ENCODE data around the gene TNFRSF18.

Gene TNFRSF18

GRCh38 chr1:1167841-1168450 is 38.4 kb downstream of the TNFRSF18 start:
- Histone ChIP-seq H2AFZ (ENCODE audit: insufficient read depth, low read length, poor library complexity) (no peak overlapping the region), H3K9me3 (ENCODE audit: insufficient read depth, low read depth, low read length) (peaks cover 5% of the 10 kb centered on the region), H2AK5ac (ENCODE audit: low read length) (no peak overlapping the region), H3K27me3 (ENCODE audit: insufficient read depth, low read length) (no peaks in the 10 kb centered on the region), H3K27ac (ENCODE audit: low read depth, low read length) (no peak overlapping the region), H2BK5ac (ENCODE audit: low read depth, low read length, poor library complexity) (no peak overlapping the region), H3K36me3 (ENCODE audit: control insufficient read depth in 1 of 2, insufficient read depth in 2 of 2, low read length in 2 of 2) (no peaks in the 10 kb centered on the region), H4K12ac (ENCODE audit: low read depth, low read length) (no peak overlapping the region), H3K79me1 (ENCODE audit: low read length) (no peaks in the 10 kb centered on the region), H2BK12ac (ENCODE audit: low read length) (no peak overlapping the region), H3K18ac (ENCODE audit: low read length) (no peak overlapping the region), H3K4me1 (ENCODE audit: control insufficient read depth in 1 of 2, insufficient read depth in 2 of 2, low read length in 2 of 2) (no peaks in the 10 kb centered on the region), H3K79me2 (ENCODE audit: control insufficient read depth, insufficient read depth, low read length, poor library complexity) (no peaks in the 10 kb centered on the region), H3K9ac (ENCODE audit: low read length) (no peak overlapping the region), H4K8ac (ENCODE audit: low read depth, low read length) (no peak overlapping the region), H2BK120ac (ENCODE audit: insufficient read depth, low read length, poor library complexity) (no peak overlapping the region), H3K4me2 (ENCODE audit: low read length) (no peak overlapping the region), H3K4me3 (ENCODE audit: low read depth, low read length) (no peak overlapping the region), H3K14ac (ENCODE audit: low read length) (no peak overlapping the region), H3K23ac (ENCODE audit: low read length) (no peak overlapping the region), H3K4ac (ENCODE audit: low read depth, low read length) (no peak overlapping the region), H4K91ac (ENCODE audit: low read depth, low read length) (no peak overlapping the region)
- DNase-seq = no peak
- no CpG with 5 or more reads among the region's 36 CpGs for WGBS (ENCODE audit: extremely low coverage, insufficient coverage, insufficient read length)

GRCh38 chr1:1167398-1167821 is 39.0 kb downstream of the TNFRSF18 start:
- Histone ChIP-seq H3K4ac (ENCODE audit: low read depth, low read length) (no peak overlapping the region), H4K12ac (ENCODE audit: low read depth, low read length) (no peak overlapping the region), H3K36me3 (ENCODE audit: control insufficient read depth in 1 of 2, insufficient read depth in 2 of 2, low read length in 2 of 2) (no peaks in the 10 kb centered on the region), H3K4me3 (ENCODE audit: low read depth, low read length) (no peak overlapping the region), H3K79me2 (ENCODE audit: control insufficient read depth, insufficient read depth, low read length, poor library complexity) (no peaks in the 10 kb centered on the region), H3K14ac (ENCODE audit: low read length) (no peak overlapping the region), H2BK12ac (ENCODE audit: low read length) (no peak overlapping the region), H3K27me3 (ENCODE audit: insufficient read depth, low read length) (no peaks in the 10 kb centered on the region), H4K8ac (ENCODE audit: low read depth, low read length) (no peak overlapping the region), H4K91ac (ENCODE audit: low read depth, low read length) (no peak overlapping the region), H2BK120ac (ENCODE audit: insufficient read depth, low read length, poor library complexity) (no peak overlapping the region), H3K18ac (ENCODE audit: low read length) (no peak overlapping the region), H3K23ac (ENCODE audit: low read length) (no peak overlapping the region), H2AK5ac (ENCODE audit: low read length) (no peak overlapping the region), H3K9me3 (ENCODE audit: insufficient read depth, low read depth, low read length) (peaks cover 5% of the 10 kb centered on the region), H3K4me2 (ENCODE audit: low read length) (no peak overlapping the region), H3K9ac (ENCODE audit: low read length) (no peak overlapping the region), H3K27ac (ENCODE audit: low read depth, low read length) (no peak overlapping the region), H2BK5ac (ENCODE audit: low read depth, low read length, poor library complexity) (no peak overlapping the region), H3K4me1 (ENCODE audit: control insufficient read depth in 1 of 2, insufficient read depth in 2 of 2, low read length in 2 of 2) (no peaks in the 10 kb centered on the region), H2AFZ (ENCODE audit: insufficient read depth, low read length, poor library complexity) (no peak overlapping the region), H3K79me1 (ENCODE audit: low read length) (no peaks in the 10 kb centered on the region)
- no CpG with 5 or more reads among the region's 20 CpGs for WGBS (ENCODE audit: extremely low coverage, insufficient coverage, insufficient read length)
- no peak for DNase-seq

DNA sequence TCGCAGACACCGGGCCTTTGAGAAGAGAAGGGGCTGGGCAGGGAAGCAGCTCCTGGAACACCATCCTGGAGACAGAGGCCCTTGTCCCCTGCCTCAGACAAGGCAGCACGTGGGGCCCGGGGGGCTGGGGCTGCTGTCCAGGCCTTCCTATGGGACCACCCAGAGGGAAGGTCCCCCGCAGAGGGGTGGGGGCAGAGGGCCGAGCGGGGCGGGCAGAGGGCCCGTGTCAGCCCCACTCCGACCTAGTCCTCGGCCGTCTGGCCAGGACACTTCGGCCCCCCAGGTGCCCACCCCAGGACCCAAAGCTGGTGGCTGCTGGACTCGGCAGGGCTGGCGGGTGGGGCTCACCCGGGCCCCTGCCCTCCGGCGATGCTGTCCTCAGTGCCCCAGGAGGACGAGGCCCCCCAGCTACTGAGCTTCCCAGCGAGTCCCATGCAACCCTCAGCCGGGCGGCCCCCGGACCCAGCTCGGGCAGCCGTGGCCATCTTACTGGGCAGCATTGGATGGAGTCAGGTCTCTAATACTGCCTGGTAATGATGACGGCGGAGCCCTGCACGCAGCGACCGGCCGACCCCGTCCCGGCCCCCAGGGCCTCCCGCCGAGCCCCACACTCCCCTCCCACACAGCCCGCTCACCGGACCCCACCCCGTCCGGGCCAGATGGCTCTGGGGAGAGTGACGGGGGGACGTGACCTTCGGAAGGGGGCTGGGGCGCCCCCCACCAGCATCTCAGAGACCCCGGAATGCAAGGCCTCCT is 39.6 kb downstream of the TNFRSF18 start:
- H3K14ac ChIP-seq (ENCODE audit: low read length) = no peak overlapping the region
- H3K27ac ChIP-seq (ENCODE audit: low read depth, low read length) = no peak overlapping the region
- no peaks in the 10 kb centered on the region for H3K79me2 ChIP-seq (ENCODE audit: control insufficient read depth, insufficient read depth, low read length, poor library complexity)
- H4K91ac ChIP-seq (ENCODE audit: low read depth, low read length) = no peak overlapping the region
- no peak overlapping the region for H2BK5ac ChIP-seq (ENCODE audit: low read depth, low read length, poor library complexity)
- H3K4ac ChIP-seq (ENCODE audit: low read depth, low read length) = no peak overlapping the region
- H3K4me1 ChIP-seq (ENCODE audit: control insufficient read depth in 1 of 2, insufficient read depth in 2 of 2, low read length in 2 of 2) = no peaks in the 10 kb centered on the region
- H3K9ac ChIP-seq (ENCODE audit: low read length) = no peak overlapping the region
- H2AK5ac ChIP-seq (ENCODE audit: low read length) = no peak overlapping the region
- no peak for DNase-seq
- H3K9me3 ChIP-seq (ENCODE audit: insufficient read depth, low read depth, low read length) = peaks cover 5% of the 10 kb centered on the region
- no CpG with 5 or more reads among the region's 44 CpGs for WGBS (ENCODE audit: extremely low coverage, insufficient coverage, insufficient read length)
- no peak overlapping the region for H2BK120ac ChIP-seq (ENCODE audit: insufficient read depth, low read length, poor library complexity)
- no peak overlapping the region for H2BK12ac ChIP-seq (ENCODE audit: low read length)
- H3K4me3 ChIP-seq (ENCODE audit: low read depth, low read length) = no peak overlapping the region
- no peaks in the 10 kb centered on the region for H3K27me3 ChIP-seq (ENCODE audit: insufficient read depth, low read length)
- no peak overlapping the region for H3K23ac ChIP-seq (ENCODE audit: low read length)
- no peak overlapping the region for H4K12ac ChIP-seq (ENCODE audit: low read depth, low read length)
- H4K8ac ChIP-seq (ENCODE audit: low read depth, low read length) = no peak overlapping the region
- no peak overlapping the region for H3K18ac ChIP-seq (ENCODE audit: low read length)
- H3K4me2 ChIP-seq (ENCODE audit: low read length) = no peak overlapping the region
- H2AFZ ChIP-seq (ENCODE audit: insufficient read depth, low read length, poor library complexity) = no peak overlapping the region
- no peaks in the 10 kb centered on the region for H3K79me1 ChIP-seq (ENCODE audit: low read length)
- H3K36me3 ChIP-seq (ENCODE audit: control insufficient read depth in 1 of 2, insufficient read depth in 2 of 2, low read length in 2 of 2) = no peaks in the 10 kb centered on the region

- H3K4me1 ChIP-seq (ENCODE audit: control insufficient read depth in 1 of 2, insufficient read depth in 2 of 2, low read length in 2 of 2) = no peaks in the 10 kb centered on the region
- no peak overlapping the region for H4K12ac ChIP-seq (ENCODE audit: low read depth, low read length)
- H3K4me2 ChIP-seq (ENCODE audit: low read length) = no peak overlapping the region
- no peak overlapping the region for H3K23ac ChIP-seq (ENCODE audit: low read length)
- H3K79me2 ChIP-seq (ENCODE audit: control insufficient read depth, insufficient read depth, low read length, poor library complexity) = no peaks in the 10 kb centered on the region
- DNase-seq = no peak
- no CpG with 5 or more reads among the region's 23 CpGs for WGBS (ENCODE audit: extremely low coverage, insufficient coverage, insufficient read length)
- H4K91ac ChIP-seq (ENCODE audit: low read depth, low read length) = no peak overlapping the region
- no peak overlapping the region for H2AFZ ChIP-seq (ENCODE audit: insufficient read depth, low read length, poor library complexity)
- no peak overlapping the region for H3K4me3 ChIP-seq (ENCODE audit: low read depth, low read length)
- H3K4ac ChIP-seq (ENCODE audit: low read depth, low read length) = no peak overlapping the region
- no peak overlapping the region for H2AK5ac ChIP-seq (ENCODE audit: low read length)
- no peaks in the 10 kb centered on the region for H3K27me3 ChIP-seq (ENCODE audit: insufficient read depth, low read length)
- no peak overlapping the region for H4K8ac ChIP-seq (ENCODE audit: low read depth, low read length)
- H2BK120ac ChIP-seq (ENCODE audit: insufficient read depth, low read length, poor library complexity) = no peak overlapping the region
- H2BK12ac ChIP-seq (ENCODE audit: low read length) = no peak overlapping the region
- no peak overlapping the region for H3K27ac ChIP-seq (ENCODE audit: low read depth, low read length)
- H3K36me3 ChIP-seq (ENCODE audit: control insufficient read depth in 1 of 2, insufficient read depth in 2 of 2, low read length in 2 of 2) = no peaks in the 10 kb centered on the region
- H3K9me3 ChIP-seq (ENCODE audit: insufficient read depth, low read depth, low read length) = peaks cover 5% of the 10 kb centered on the region
- no peak overlapping the region for H3K9ac ChIP-seq (ENCODE audit: low read length)
- no peak overlapping the region for H2BK5ac ChIP-seq (ENCODE audit: low read depth, low read length, poor library complexity)
- H3K14ac ChIP-seq (ENCODE audit: low read length) = no peak overlapping the region
- H3K79me1 ChIP-seq (ENCODE audit: low read length) = no peaks in the 10 kb centered on the region
- no peak overlapping the region for H3K18ac ChIP-seq (ENCODE audit: low read length)
Observed at GRCh38 chr1:1165900-1166421, 40.4 kb downstream of the TNFRSF18 start.
